Measurements from ENCODE around the gene SUPT3H. TPM values are rescaled to one million over a fixed set of nuclear protein-coding genes. Genes with fewer than 3 reads are reported as not detected.

The SUPT3H gene
- total and polyA plus RNA-seq, 4 donors = 0.85 to 4.8 (median 2.4) TPM

- 84% methylated on average over 7 of the region's 7 CpGs for WGBS
- H3K4me3 ChIP-seq (ENCODE audit: low read depth in 1 of 3, low read length in 3 of 3) = no peak overlapping the region
Measured at GRCh38 chr6:45175272-45175671, 202.5 kb downstream of the SUPT3H start.

GRCh38 chr6:45174045-45174444 is 203.7 kb downstream of the SUPT3H start:
- H3K36me3 ChIP-seq (ENCODE audit: control insufficient read depth in 4 of 4, insufficient read depth in 3 of 4, low read depth in 1 of 4, low read length in 3 of 4) = no peaks in the 10 kb centered on the region
- DNase-seq (ENCODE audit: low spot score) = no peak
- no peaks in the 10 kb centered on the region for H3K4me1 ChIP-seq (ENCODE audit: control insufficient read depth in 4 of 4, insufficient read depth in 4 of 4, low read length in 3 of 4)
- no peak overlapping the region for H3K9ac ChIP-seq (ENCODE audit: low read depth in 1 of 2, low read length in 2 of 2)
- no peak overlapping the region for H3K4me3 ChIP-seq (ENCODE audit: low read depth in 1 of 3, low read length in 3 of 3)
- TF ChIP-seq GABPA (IDR thresholded peaks at IDR 0.05 in 1 of 2, conservative IDR thresholded peaks at IDR 0.05 in 1 of 2) (no peak), JUND (IDR thresholded peaks at IDR 0.05) (no peak), HNF4A (conservative IDR thresholded peaks at IDR 0.05) (no peak), RAD21 (IDR thresholded peaks at IDR 0.05) (no peak), YY1 (IDR thresholded peaks at IDR 0.05) (no peak)
- TF ChIP-seq, protein P1, sequence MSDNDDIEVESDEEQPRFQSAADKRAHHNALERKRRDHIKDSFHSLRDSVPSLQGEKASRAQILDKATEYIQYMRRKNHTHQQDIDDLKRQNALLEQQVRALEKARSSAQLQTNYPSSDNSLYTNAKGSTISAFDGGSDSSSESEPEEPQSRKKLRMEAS (IDR thresholded peaks at IDR 0.05) = no peak
- TF ChIP-seq, protein P2, sequence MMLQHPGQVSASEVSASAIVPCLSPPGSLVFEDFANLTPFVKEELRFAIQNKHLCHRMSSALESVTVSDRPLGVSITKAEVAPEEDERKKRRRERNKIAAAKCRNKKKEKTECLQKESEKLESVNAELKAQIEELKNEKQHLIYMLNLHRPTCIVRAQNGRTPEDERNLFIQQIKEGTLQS (IDR thresholded peaks at IDR 0.05) = no peak
- H3K9me3 ChIP-seq (ENCODE audit: control insufficient read depth in 4 of 4, low read length in 3 of 4) = no peaks in the 10 kb centered on the region
- 60% methylated on average over 3 of the region's 3 CpGs for WGBS
- H3K27me3 ChIP-seq (ENCODE audit: control insufficient read depth in 4 of 4, insufficient read depth in 4 of 4, low read length in 3 of 4) = no peaks in the 10 kb centered on the region
- no peak overlapping the region for H3K27ac ChIP-seq (ENCODE audit: low read depth in 1 of 2, low read length in 2 of 2)

More at GRCh38 chr6:45175272-45175671, 202.5 kb downstream of the SUPT3H start:
- Histone ChIP-seq H3K27ac (ENCODE audit: low read depth in 1 of 2, low read length in 2 of 2) (no peak overlapping the region), H3K4me1 (ENCODE audit: control insufficient read depth in 4 of 4, insufficient read depth in 4 of 4, low read length in 3 of 4) (no peaks in the 10 kb centered on the region), H3K9me3 (ENCODE audit: control insufficient read depth in 4 of 4, low read length in 3 of 4) (no peaks in the 10 kb centered on the region), H3K9ac (ENCODE audit: low read depth in 1 of 2, low read length in 2 of 2) (no peak overlapping the region), H3K36me3 (ENCODE audit: control insufficient read depth in 4 of 4, insufficient read depth in 3 of 4, low read depth in 1 of 4, low read length in 3 of 4) (no peaks in the 10 kb centered on the region), H3K27me3 (ENCODE audit: control insufficient read depth in 4 of 4, insufficient read depth in 4 of 4, low read length in 3 of 4) (no peaks in the 10 kb centered on the region)
- TF ChIP-seq FOXA1 (IDR thresholded peaks at IDR 0.05) (no peak), JUND (IDR thresholded peaks at IDR 0.05) (no peak), RXRA (IDR thresholded peaks at IDR 0.05) (no peak), EGR1 (IDR thresholded peaks at IDR 0.05; ENCODE audit: low read depth in 2 of 2) (no peak), TAF1 (conservative IDR thresholded peaks at IDR 0.05) (no peak), SP1 (IDR thresholded peaks at IDR 0.05) (no peak), FOXA2 (IDR thresholded peaks at IDR 0.05) (no peak), HNF4A (conservative IDR thresholded peaks at IDR 0.05) (no peak), RAD21 (IDR thresholded peaks at IDR 0.05) (no peak), GABPA (IDR thresholded peaks at IDR 0.05 in 1 of 2, conservative IDR thresholded peaks at IDR 0.05 in 1 of 2) (no peak), HNF4G (IDR thresholded peaks at IDR 0.05) (no peak), NR2F2 (IDR thresholded peaks at IDR 0.05) (no peak), YY1 (IDR thresholded peaks at IDR 0.05) (no peak)
- TF ChIP-seq, protein P3, sequence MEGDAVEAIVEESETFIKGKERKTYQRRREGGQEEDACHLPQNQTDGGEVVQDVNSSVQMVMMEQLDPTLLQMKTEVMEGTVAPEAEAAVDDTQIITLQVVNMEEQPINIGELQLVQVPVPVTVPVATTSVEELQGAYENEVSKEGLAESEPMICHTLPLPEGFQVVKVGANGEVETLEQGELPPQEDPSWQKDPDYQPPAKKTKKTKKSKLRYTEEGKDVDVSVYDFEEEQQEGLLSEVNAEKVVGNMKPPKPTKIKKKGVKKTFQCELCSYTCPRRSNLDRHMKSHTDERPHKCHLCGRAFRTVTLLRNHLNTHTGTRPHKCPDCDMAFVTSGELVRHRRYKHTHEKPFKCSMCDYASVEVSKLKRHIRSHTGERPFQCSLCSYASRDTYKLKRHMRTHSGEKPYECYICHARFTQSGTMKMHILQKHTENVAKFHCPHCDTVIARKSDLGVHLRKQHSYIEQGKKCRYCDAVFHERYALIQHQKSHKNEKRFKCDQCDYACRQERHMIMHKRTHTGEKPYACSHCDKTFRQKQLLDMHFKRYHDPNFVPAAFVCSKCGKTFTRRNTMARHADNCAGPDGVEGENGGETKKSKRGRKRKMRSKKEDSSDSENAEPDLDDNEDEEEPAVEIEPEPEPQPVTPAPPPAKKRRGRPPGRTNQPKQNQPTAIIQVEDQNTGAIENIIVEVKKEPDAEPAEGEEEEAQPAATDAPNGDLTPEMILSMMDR (IDR thresholded peaks at IDR 0.05; ENCODE audit: low read depth, low read length, missing input control) = no peak
- TF ChIP-seq, protein P1 (IDR thresholded peaks at IDR 0.05) = no peak
- TF ChIP-seq, protein P2 (IDR thresholded peaks at IDR 0.05) = no peak
- TF ChIP-seq, protein P4, sequence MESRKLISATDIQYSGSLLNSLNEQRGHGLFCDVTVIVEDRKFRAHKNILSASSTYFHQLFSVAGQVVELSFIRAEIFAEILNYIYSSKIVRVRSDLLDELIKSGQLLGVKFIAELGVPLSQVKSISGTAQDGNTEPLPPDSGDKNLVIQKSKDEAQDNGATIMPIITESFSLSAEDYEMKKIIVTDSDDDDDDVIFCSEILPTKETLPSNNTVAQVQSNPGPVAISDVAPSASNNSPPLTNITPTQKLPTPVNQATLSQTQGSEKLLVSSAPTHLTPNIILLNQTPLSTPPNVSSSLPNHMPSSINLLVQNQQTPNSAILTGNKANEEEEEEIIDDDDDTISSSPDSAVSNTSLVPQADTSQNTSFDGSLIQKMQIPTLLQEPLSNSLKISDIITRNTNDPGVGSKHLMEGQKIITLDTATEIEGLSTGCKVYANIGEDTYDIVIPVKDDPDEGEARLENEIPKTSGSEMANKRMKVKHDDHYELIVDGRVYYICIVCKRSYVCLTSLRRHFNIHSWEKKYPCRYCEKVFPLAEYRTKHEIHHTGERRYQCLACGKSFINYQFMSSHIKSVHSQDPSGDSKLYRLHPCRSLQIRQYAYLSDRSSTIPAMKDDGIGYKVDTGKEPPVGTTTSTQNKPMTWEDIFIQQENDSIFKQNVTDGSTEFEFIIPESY (IDR thresholded peaks at IDR 0.05) = no peak
- TF ChIP-seq, protein P5, sequence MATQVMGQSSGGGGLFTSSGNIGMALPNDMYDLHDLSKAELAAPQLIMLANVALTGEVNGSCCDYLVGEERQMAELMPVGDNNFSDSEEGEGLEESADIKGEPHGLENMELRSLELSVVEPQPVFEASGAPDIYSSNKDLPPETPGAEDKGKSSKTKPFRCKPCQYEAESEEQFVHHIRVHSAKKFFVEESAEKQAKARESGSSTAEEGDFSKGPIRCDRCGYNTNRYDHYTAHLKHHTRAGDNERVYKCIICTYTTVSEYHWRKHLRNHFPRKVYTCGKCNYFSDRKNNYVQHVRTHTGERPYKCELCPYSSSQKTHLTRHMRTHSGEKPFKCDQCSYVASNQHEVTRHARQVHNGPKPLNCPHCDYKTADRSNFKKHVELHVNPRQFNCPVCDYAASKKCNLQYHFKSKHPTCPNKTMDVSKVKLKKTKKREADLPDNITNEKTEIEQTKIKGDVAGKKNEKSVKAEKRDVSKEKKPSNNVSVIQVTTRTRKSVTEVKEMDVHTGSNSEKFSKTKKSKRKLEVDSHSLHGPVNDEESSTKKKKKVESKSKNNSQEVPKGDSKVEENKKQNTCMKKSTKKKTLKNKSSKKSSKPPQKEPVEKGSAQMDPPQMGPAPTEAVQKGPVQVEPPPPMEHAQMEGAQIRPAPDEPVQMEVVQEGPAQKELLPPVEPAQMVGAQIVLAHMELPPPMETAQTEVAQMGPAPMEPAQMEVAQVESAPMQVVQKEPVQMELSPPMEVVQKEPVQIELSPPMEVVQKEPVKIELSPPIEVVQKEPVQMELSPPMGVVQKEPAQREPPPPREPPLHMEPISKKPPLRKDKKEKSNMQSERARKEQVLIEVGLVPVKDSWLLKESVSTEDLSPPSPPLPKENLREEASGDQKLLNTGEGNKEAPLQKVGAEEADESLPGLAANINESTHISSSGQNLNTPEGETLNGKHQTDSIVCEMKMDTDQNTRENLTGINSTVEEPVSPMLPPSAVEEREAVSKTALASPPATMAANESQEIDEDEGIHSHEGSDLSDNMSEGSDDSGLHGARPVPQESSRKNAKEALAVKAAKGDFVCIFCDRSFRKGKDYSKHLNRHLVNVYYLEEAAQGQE (IDR thresholded peaks at IDR 0.05) = no peak
- no peak for DNase-seq (ENCODE audit: low spot score)
